HG02610 (cell line): Measurements from ENCODE around the gene KPTN.
A peak's percentile ranks its signal among the peaks of the same experiment; 100 is the strongest.

Experiments used
- ATAC-seq: cut with Tn5 transposase; IDR thresholded peaks from one replicate; pipeline ENCODE4 v1.9.1; 2021; ENCODE audit warnings: mild to moderate bottlenecking, moderate library complexity; ENCODE audit not compliant: unreplicated experiment

The KPTN gene

DNA sequence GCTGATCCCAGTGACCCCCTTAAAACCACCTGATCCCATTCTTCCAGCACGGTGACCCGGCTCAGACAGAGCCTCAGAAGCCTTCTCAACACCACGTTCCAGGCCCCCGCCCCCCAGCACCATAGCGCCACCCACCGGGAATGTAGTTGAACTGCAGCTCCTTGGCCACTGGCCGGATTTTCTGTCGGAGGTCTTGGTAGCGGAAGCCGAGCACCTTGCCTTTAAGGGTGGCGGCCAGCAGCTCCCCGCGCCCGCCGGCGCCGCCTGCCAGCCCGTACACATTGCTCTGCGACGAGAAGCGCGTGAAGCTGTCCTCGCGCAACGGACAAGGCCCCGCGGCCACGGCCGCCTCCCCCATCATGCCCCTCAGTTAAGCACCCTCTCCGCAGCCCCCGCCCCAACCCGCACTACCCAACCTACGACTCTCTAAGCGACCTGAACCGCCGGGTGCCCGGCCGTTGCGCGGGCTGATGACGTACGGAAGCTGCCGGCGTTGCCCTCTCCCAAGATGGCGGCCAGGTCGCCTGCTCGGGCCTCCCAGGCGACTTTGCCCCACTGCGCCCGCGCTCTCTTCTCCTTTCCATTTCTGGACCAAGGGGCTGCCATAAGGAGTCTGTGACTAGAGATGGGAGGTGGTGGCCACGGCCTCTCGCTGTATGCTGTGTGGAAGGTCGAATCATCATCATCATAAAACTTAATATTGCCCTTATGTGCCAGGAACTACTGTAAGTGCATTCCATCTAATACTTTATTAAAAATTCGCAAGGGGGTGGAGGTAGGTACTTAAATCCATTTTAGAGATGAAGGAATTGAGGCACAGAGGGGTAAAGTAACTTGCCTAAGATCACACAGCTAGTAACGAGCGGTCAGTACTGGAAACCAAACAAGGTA is at the start of gene KPTN:
Gene KPTN (minus strand): TSS at position 420 of the 891 bp plus-strand sequence. CDS start 59 bp downstream, at position 361.
- peak; percentile 56 for ATAC-seq

DNA sequence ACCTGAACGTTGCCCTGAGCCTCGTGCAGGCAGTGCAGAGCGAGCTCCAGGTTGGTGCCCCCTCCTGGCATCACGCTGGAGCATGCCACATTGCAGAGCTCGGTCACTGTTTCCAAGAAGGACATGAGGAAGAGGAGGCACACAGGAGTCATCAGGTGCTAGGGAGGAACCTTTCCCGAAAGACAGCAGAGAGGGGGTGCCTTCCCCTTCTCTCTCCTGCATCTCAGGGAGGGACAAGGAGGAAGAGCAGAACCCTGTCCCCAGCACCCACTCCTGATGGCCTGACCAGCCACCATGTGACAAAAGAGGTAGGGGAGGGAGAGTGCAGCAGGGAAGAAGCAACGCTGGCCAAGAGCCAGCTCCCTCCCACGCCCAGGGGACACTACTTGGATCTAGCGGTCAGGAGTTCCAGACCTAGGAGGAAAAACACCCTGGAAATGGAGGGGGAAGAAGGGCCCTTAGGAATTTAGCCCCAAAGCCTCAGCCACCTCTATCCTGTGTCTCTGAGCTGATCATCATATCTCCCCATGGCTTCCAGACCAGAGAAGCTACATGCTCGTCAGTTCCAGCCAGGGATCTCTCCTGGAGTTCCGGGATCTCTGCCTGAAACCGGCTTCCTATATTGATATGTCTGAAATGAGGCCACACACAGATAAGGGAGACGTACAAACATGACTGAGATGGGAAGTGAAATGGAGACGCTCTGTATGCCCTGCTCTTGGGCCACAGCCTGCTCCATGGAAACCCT is 47.8 kb upstream of the KPTN start:
- ATAC-seq, result no peak

DNA sequence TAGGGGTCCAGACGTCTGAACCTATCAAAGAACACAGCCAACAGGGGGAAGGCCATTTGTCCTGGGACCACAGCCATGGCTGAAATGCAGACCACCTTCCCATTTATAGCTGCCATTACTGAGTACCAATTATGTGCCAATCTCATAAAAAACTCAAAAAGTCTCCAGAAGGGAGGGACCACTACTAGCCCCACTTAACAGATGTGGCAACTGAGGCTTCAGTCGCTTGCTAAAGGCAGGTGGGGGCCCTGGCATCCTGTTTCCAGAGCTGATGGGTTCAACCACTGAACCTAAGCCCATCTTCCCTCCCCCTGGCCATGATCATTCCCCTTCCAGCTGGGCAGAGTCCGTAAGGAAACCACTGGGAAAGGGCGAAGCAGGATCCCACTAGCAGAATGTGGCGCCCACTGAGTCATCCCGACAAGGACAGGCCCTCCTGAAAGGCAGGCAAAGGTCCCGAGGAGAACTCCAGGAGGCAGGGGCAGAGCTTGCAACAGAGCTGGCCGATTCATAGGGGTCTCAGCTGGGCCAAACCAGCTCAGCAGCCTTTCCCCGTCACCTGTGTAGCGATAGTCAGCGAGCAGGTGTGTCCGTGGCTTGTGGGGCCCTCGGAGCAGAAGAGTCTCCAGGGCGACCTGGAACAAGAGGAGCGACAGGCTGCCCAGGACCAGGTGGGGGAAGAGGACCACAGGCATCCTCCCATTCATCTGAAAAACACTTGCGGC is 45.2 kb upstream of the KPTN start:
- ATAC-seq, result no peak

- ATAC-seq, result no peak
Measured at GRCh38 chr19:47526798-47527197, 42.8 kb upstream of the KPTN start.

- no peak for ATAC-seq
Measured at GRCh38 chr19:47523473-47523872, 39.5 kb upstream of the KPTN start.

DNA sequence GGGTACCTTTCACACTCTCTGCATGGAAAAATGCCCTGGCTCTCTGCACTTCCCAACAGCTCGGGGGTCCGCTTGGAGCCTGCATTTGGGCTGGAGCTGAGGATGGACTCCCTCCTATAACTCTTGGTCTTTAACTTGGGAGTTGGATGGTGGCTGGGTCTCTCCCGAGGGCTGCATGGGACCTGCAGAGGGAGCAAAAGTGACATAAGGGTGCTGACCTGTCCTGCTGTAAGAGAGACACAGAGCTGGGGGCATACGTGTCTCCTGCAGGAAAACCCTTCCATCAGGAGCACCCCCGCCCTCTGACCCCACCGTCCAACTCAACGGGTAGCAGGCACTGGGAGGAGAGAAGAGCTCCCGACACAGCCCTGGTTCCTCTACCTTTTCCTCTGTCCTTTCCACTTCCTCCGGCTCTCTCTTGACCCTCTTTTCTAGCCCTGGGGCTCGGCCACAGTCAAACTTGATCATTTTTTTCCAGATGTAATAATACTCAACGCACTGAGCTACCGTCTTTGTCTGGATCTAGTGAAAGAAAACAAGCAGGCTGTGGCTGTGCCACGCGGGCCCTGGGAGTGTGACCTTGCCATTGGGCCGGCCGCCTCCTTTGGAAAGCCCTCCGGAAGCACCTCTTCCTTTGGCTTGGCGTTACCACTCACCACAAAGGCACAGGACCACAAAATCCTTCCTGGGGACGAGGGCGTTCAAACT is 37.6 kb upstream of the KPTN start:
- ATAC-seq, result no peak

GRCh38 chr19:47520839-47521238 is 36.8 kb upstream of the KPTN start:
- ATAC-seq, result no peak

DNA sequence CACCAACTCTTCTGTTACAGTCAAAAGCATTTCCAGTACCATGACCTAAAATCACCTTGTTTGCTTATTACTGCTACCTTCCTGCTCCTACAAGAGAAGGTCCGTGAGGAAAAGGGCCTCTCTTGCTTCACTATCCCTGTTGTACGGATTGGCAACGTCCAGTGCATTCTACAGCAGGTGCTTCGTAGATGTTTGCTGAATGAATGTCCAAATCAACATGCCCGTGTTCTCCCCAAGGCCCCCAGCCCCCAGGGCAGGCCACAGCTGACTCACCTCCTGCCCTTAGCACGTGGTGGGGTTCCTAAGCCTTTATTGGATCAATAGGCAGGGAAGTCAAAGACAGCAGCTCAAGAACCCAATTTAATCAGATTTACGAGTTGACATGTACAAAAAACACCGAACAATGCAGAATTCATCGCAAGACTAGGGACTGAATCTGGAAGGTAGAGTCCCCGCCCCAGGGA is 36.4 kb upstream of the KPTN start:
- ATAC-seq, result no peak

GRCh38 chr19:47518854-47519253 is 34.8 kb upstream of the KPTN start:
- no peak for ATAC-seq

DNA sequence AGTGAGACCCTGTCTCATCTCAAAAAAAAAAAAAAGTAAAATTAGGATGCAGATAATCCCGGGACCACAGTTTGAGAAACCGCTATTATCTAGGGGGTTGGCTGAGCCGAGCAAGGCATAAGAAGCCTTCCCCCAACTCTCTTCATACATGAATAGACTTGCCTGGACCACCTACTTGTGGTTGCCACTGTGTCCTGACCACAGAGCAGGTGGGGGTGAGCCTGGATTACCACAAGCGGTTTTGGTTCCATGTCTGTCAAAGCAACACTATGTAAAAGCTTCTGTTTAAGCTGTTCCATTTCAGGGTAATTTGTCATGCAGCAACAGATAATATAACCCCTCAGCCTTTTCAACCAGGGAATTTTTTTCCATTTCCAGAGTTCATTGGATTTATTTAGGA is 34.1 kb upstream of the KPTN start:
- ATAC-seq, result peak; percentile 30

- peak; percentile 82 for ATAC-seq
Measured at GRCh38 chr19:47514869-47515588, 31.0 kb upstream of the KPTN start, which contains the start of gene NAPA. TSS of gene NAPA (minus strand) at chr19:47515063. CDS start at chr19:47514940, 123 bp downstream.

GRCh38 chr19:47514151-47514868 is 30.3 kb upstream of the KPTN start:
- ATAC-seq, result peak; percentile 0

- ATAC-seq, result no peak
Measured at GRCh38 chr19:47512948-47513319, 28.9 kb upstream of the KPTN start.

DNA sequence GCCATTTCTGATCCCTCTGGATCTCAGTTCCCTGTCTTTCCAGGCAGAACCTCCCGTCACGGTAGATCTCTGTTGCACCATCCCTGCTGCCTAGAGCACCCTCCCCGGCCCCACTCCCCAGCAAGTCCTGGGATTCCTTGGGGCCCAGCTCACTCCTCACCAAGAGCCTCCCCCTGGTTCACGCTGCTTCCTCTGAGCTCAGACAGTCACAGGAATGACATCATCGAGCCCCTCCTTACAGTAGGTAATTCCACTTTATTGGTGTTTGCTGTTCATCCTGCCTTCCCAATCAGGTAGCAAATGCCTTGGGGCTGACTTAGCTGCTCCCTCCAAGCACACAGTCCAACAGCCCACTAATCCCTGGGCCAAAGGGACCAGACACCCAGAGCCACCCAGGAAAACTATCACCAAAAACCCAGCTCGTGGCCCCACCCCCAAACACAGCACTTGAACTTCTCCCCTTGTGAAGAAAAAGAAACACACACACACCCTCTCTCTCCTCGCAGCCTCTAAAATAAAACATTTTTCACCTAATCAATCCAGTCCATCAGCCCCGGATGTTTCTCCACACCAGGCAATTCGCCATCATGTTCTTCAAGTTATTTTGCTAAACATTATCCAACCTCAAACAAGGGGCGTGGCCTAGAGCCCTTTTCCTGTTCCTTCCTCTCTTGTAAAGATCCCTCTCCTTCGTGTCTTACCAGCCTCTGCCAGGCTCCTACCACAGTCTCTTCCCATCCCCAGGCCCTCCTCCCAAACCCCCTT is 28.3 kb upstream of the KPTN start:
- ATAC-seq, result no peak

DNA sequence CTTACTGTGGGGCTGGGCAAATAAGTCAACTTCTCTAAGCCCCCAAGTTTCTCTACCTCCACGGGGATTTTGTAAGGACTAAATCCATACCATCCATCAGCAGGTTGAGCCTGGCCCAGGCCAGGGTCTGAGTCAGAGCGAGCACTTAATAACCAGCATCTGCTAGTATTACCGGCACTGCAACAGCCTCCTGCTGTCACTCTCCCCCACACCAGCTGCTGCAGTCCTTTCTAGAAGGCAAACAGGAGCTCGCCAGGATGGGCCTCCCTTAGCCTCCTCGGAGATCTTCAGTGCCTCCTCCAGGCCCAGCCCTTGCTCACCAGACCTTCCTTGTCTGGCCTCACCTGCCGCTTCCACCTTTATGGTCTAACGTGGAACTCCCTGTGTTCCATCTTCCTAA is 27.7 kb upstream of the KPTN start:
- ATAC-seq, result no peak

DNA sequence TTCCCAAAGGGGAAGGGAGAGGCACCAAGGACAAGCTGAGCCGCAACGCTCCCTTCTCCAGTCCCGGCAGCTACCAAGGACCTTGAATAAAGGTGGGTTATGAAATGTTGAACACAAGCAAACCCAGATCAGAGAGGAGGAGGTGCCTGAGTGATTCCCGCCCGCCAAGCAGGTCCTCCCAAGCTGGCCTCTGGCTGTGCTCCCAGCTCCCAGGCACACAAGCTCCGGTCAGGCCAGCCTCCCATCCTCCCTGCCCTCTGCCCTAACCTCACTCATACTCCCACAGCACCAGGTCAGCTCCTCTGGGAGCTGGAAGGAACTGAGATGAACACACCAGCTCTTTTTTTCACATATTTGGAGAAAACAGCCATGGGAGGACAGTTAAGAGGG is 27.1 kb upstream of the KPTN start:
- ATAC-seq, result no peak

DNA sequence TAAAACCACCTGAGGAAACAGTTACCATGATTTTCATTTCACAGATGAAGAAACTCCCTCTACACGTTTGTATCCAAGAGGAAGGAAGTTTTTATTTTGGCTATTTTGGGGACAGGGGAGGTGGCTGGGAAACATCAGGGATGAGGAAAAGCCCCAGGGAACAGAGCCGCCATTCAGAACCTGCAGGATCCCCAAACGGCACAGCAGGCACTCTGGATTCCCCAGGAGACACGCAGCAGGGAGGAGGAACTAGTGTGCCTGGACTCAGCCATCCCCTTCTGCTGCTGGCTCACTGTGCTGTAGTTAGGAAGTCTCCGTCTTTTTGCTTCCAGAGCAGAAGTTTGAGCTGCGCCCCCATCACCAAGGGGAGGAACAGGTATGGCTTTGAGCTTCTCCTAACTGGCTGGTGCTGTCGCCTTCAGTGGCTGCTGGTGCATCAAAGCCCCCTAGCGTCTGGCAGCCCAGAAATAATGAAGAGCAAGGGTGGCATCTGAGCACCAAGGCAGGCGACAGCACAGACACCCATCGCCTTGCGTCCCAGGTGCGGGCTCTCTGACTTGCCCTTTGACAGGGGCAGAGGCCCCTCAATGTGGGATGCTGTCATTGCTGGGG is 26.6 kb upstream of the KPTN start:
- ATAC-seq, result no peak

GRCh38 chr19:47509973-47510372 is 26.0 kb upstream of the KPTN start:
- no peak for ATAC-seq
